CD4-positive, alpha-beta T cell treated with Interleukin-21 for 1 hour (primary cell): ENCODE data around the gene RPP14.

Experiments
- DNase-seq: peaks from one replicate; pipeline ENCODE4 v3.0.0-alpha.2; 2020

Gene RPP14

DNA sequence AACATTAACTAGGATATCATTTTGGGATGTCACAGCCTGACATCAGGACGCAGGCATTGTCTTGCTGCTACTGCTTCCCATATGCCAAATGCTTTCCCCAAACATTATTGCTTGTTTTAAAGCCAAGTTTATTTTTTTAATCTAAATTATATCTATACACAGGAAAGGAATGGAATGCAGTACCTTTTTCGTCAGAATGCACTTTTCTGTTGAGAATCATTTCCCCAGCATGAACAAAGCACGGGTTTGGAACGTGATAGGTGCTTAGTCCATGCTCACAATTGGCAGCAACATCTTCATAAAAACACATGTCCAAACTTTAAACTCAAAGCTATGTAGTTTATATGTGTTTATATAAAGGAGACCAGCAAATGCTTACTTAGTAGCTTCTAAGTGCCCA, 52.8 kb downstream of the RPP14 start:
- DNase-seq = no peak

GRCh38 chr3:58359621-58360020, 53.6 kb downstream of the RPP14 start:
- DNase-seq = no peak

GRCh38 chr3:58361866-58362265, 55.8 kb downstream of the RPP14 start:
- no peak for DNase-seq

GRCh38 chr3:58366699-58367098, 60.7 kb downstream of the RPP14 start:
- DNase-seq = no peak

- no peak for DNase-seq
These were observed 63.0 kb downstream of the RPP14 start for GRCh38 chr3:58369038-58369437.
